ENCODE measurements around the gene ITPKA. TPM values are rescaled to one million over a fixed set of nuclear protein-coding genes. Genes with fewer than 3 reads are reported as not detected.

The ITPKA gene
- total RNA-seq, 6 donors from 2014 or later: 0.30 to 5.2 (median 0.95) TPM; not detected in 2

GRCh38 chr15:41546851-41547786, 53.4 kb downstream of the ITPKA start:
- ATAC-seq (ENCODE audit: low FRiP score in 2 of 2) (no peak), DNase-seq (no peak)
- Histone ChIP-seq H3K9me3 (no peaks in the 10 kb centered on the region), H3K27me3 (no peaks in the 10 kb centered on the region), H3K36me3 (no peaks in the 10 kb centered on the region), H3K4me1 (peaks cover 4 to 11% (median 9%) of the 10 kb centered on the region in 4 donors), H3K4me3 (no peak overlapping the region), H3K27ac (no peak overlapping the region)
- no peak for TF ChIP-seq EP300 (IDR thresholded peaks at IDR 0.05)
- no peak for TF ChIP-seq POLR2AphosphoS5 (IDR thresholded peaks at IDR 0.05)
- no peak for TF ChIP-seq POLR2A (IDR thresholded peaks at IDR 0.05)
- TF ChIP-seq CTCF (IDR thresholded peaks at IDR 0.05): no peak
- 84 to 88% methylated on average over 13 of the region's 13 CpGs for WGBS, 2 donors

- Histone ChIP-seq H3K4me3 (no peak overlapping the region), H3K9me3 (no peaks in the 10 kb centered on the region), H3K27me3 (no peaks in the 10 kb centered on the region), H3K4me1 (peaks cover 0 to 4% (median 3%) of the 10 kb centered on the region in 4 donors), H3K36me3 (no peaks in the 10 kb centered on the region), H3K27ac (no peak overlapping the region)
- 86% methylated on average over 9 of the region's 9 CpGs for WGBS, 2 donors
- no peak for TF ChIP-seq CTCF (IDR thresholded peaks at IDR 0.05)
- no peak for TF ChIP-seq POLR2AphosphoS5 (IDR thresholded peaks at IDR 0.05)
- TF ChIP-seq EP300 (IDR thresholded peaks at IDR 0.05): no peak
- no peak for TF ChIP-seq POLR2A (IDR thresholded peaks at IDR 0.05)
- DNase-seq (no peak), ATAC-seq (ENCODE audit: low FRiP score in 2 of 2) (no peak)
Measured at GRCh38 chr15:41550066-41550775, 56.5 kb downstream of the ITPKA start.

Small RNA genes within 50 kb of the gene (small RNA-seq; reads per million reads assigned to genes)
- 0 reads per million in 4 donors for gene RNU6-1169P

Other genes with a start within 250 kb of the ITPKA start
- 1 to 10 TPM in 2 of 6 donors, under 1 TPM in 1, not detected in 3; 0.46 to 1.1 (median 1.1) TPM for gene OIP5, start 161.3 kb upstream of the ITPKA start, total RNA-seq
- 10 to 100 TPM in 2 of 6 donors, 1 to 10 TPM in 4; 6.8 to 22.0 (median 8.3) TPM for gene NUSAP1, start 161.0 kb upstream of the ITPKA start, total RNA-seq
- gene NDUFAF1, start 91.4 kb upstream of the ITPKA start, total RNA-seq: 10 to 100 TPM in 5 of 6 donors, 1 to 10 TPM in 1; 8.3 to 25.1 (median 14.0) TPM
- 10 to 100 TPM; 22.6 to 58.1 (median 27.2) TPM for gene RTF1, start 76.8 kb upstream of the ITPKA start, total RNA-seq
- 10 to 100 TPM in 2 of 6 donors, 1 to 10 TPM in 4; 2.2 to 23.0 (median 5.7) TPM for gene LTK, start 20.0 kb downstream of the ITPKA start, total RNA-seq
- gene RPAP1, start 50.4 kb downstream of the ITPKA start, total RNA-seq: 10 to 100 TPM; 22.0 to 92.2 (median 33.2) TPM
- 10 to 100 TPM in 2 of 6 donors, 1 to 10 TPM in 4; 2.1 to 17.1 (median 9.0) TPM for gene TYRO3, start 65.3 kb downstream of the ITPKA start, total RNA-seq
- 10 to 100 TPM; 22.8 to 54.5 (median 33.4) TPM for gene MGA, start 166.5 kb downstream of the ITPKA start, total RNA-seq

All from upper lobe of left lung (tissue), 6 donors.